ENCODE results near the gene KCNIP3.

The KCNIP3 gene

GRCh38 chr2:95271381-95271971 is 25.7 kb upstream of the KCNIP3 start:
- TF ChIP-seq, protein P1, sequence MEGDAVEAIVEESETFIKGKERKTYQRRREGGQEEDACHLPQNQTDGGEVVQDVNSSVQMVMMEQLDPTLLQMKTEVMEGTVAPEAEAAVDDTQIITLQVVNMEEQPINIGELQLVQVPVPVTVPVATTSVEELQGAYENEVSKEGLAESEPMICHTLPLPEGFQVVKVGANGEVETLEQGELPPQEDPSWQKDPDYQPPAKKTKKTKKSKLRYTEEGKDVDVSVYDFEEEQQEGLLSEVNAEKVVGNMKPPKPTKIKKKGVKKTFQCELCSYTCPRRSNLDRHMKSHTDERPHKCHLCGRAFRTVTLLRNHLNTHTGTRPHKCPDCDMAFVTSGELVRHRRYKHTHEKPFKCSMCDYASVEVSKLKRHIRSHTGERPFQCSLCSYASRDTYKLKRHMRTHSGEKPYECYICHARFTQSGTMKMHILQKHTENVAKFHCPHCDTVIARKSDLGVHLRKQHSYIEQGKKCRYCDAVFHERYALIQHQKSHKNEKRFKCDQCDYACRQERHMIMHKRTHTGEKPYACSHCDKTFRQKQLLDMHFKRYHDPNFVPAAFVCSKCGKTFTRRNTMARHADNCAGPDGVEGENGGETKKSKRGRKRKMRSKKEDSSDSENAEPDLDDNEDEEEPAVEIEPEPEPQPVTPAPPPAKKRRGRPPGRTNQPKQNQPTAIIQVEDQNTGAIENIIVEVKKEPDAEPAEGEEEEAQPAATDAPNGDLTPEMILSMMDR (conservative IDR thresholded peaks at IDR 0.05; ENCODE audit: low read depth, low read length): no peak
- DNase-seq (ENCODE audit: low read depth): no peak
- H3K4me3 ChIP-seq (ENCODE audit: low read depth, low read length): no peak overlapping the region

DNA sequence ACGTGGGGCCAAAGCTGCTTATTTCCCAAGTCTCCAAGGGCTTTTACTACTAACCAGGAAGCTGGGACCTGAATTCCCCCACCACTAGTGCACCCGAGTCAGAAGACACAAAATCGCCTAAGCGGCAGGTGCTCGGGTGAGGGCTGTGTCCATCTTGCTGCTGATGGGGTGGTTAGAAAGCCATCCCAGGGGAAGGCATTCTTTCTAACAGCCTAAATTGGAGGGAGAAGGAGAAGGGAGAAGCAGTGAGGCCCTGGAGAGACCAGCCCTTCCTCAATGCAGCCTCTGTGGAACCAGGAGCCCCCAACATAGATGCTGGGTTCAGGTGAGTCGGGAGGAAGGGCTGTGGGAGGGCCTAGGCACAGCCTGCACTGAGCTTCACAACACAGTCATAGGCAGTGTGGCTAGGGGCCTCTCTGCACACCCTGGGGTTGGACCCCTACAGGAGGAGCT is 24.8 kb upstream of the KCNIP3 start:
- TF ChIP-seq, protein P1 (conservative IDR thresholded peaks at IDR 0.05; ENCODE audit: low read depth, low read length): no peak

DNA sequence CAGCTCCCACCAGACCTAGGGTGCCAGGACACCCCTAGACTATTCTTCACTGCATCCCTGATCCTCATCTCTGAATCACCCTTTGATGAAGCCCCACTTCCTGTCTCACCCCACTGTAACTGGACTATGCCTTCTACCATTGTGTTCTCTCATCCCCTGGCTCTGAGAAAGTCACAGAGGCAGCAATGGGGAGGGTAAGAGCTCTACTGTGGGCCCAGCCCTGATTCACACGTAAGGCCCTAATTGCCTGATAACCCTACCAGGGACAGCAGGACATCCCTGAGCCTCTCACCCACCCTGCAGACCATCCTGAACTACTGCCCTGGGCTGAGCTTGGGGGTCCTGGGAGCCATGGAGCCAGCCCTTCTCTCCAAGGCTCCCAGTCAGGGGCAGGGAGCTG is 24.4 kb upstream of the KCNIP3 start:
- DNase-seq (ENCODE audit: low read depth): no peak
- H3K4me3 ChIP-seq (ENCODE audit: low read depth, low read length): no peak overlapping the region
- TF ChIP-seq, protein P1 (conservative IDR thresholded peaks at IDR 0.05; ENCODE audit: low read depth, low read length): no peak

More for the DNA sequence above, 24.8 kb upstream of the KCNIP3 start:
- no peak for DNase-seq (ENCODE audit: low read depth)
- no peak overlapping the region for H3K4me3 ChIP-seq (ENCODE audit: low read depth, low read length)

GRCh38 chr2:95273566-95274290 is 23.4 kb upstream of the KCNIP3 start:
- no peak overlapping the region for H3K4me3 ChIP-seq (ENCODE audit: low read depth, low read length)
- TF ChIP-seq, protein P1 (conservative IDR thresholded peaks at IDR 0.05; ENCODE audit: low read depth, low read length): no peak
- no peak for DNase-seq (ENCODE audit: low read depth)

- H3K4me3 ChIP-seq (ENCODE audit: low read depth, low read length): no peak within 1 kb of the TSS
- DNase-seq (ENCODE audit: low read depth): no peak
- TF ChIP-seq, protein P1 (conservative IDR thresholded peaks at IDR 0.05; ENCODE audit: low read depth, low read length): no peak
Observed at GRCh38 chr2:95274291-95275150, 22.6 kb upstream of the KCNIP3 start, which contains the start of gene PROM2. Gene PROM2 (plus strand): TSS chr2:95274449. CDS start chr2:95274586, 137 bp downstream.

- H3K4me3 ChIP-seq (ENCODE audit: low read depth, low read length): no peak overlapping the region
- TF ChIP-seq, protein P1 (conservative IDR thresholded peaks at IDR 0.05; ENCODE audit: low read depth, low read length): no peak
- DNase-seq (ENCODE audit: low read depth): no peak
Observed at GRCh38 chr2:95275151-95275515, 22.0 kb upstream of the KCNIP3 start.

Measured in choroid plexus epithelial cell (primary cell).